ENCODE results near the gene LRTM1. TPM values are rescaled to one million over a fixed set of nuclear protein-coding genes. Genes with fewer than 3 reads are reported as not detected.

The LRTM1 gene
- total RNA-seq, 1 experiment from 2014 or later = not detected

GRCh38 chr3:54888873-54889272 is 39.0 kb downstream of the LRTM1 start:
- no peak overlapping the region for H2AK5ac ChIP-seq (ENCODE audit: insufficient read length, low read length)
- no peak overlapping the region for H3T11ph ChIP-seq (ENCODE audit: low read length)
- Mint-ChIP-seq H3K36me3 (ENCODE audit: insufficient read depth in 1 of 3, low read depth in 3 of 3) (peaks cover 0 to 12% (median 10%) of the 10 kb centered on the region in 3 experiments; a peak in 4 of 7 replicates), H3K4me1 (peaks cover 23% of the 10 kb centered on the region in 2 experiments), H3K27ac (no peak overlapping the region), H3K27me3 (ENCODE audit: low read depth) (no peaks in the 10 kb centered on the region), H3K9me3 (no peaks in the 10 kb centered on the region; a peak in 1 of 5 replicates), H3K4me3 (no peak overlapping the region)
- no peak overlapping the region for H3K4ac ChIP-seq (ENCODE audit: low read depth, low read length)
- H3K9ac ChIP-seq (ENCODE audit: extremely low read depth, insufficient read length, low read length) = no peak overlapping the region
- no peak overlapping the region for H3K27ac ChIP-seq (ENCODE audit: insufficient read length, low read depth, low read length)
- H3K79me1 ChIP-seq (ENCODE audit: insufficient read depth, low read depth, low read length, poor library complexity, severe bottlenecking) = no peaks in the 10 kb centered on the region
- H3K79me2 ChIP-seq (ENCODE audit: insufficient read depth, low read length) = no peaks in the 10 kb centered on the region
- no peaks in the 10 kb centered on the region; the same call in 1 of the 2 replicates for H3K4me1 ChIP-seq (ENCODE audit: insufficient read depth, low read length)
- H2BK5ac ChIP-seq (ENCODE audit: insufficient read length, low read length) = no peak overlapping the region
- no peaks in the 10 kb centered on the region for H4K20me1 ChIP-seq (ENCODE audit: control insufficient read depth, insufficient read depth, insufficient read length)
- no peak overlapping the region for H2BK120ac ChIP-seq (ENCODE audit: low read depth, low read length, poor library complexity, severe bottlenecking)
- H3K4me2 ChIP-seq (ENCODE audit: insufficient read depth, insufficient read length, low read length) = no peak overlapping the region
- no peak overlapping the region for H2BK15ac ChIP-seq (ENCODE audit: low read depth, low read length)
- WGBS (ENCODE audit: extremely low coverage, insufficient read length, low lambda C conversion rate) = no CpG with 5 or more reads among the region's 1 CpG
- no peak overlapping the region for H2AFZ ChIP-seq (ENCODE audit: low read length)
- no peak overlapping the region for H2BK12ac ChIP-seq (ENCODE audit: insufficient read length, low read depth, low read length)
- H3K27me3 ChIP-seq (ENCODE audit: insufficient read depth, low read length) = no peaks in the 10 kb centered on the region
- no peaks in the 10 kb centered on the region for H3K23me2 ChIP-seq (ENCODE audit: insufficient read length, low read depth, low read length, poor library complexity, severe bottlenecking)
- H3K18ac ChIP-seq (ENCODE audit: insufficient read length, low read depth, low read length) = no peak overlapping the region
- no peaks in the 10 kb centered on the region for H3K9me3 ChIP-seq (ENCODE audit: control insufficient read depth, low read depth, low read length)
- no peak for DNase-seq
- no peak overlapping the region for H3K23ac ChIP-seq (ENCODE audit: insufficient read length, low read depth, low read length)
- no peak overlapping the region for H4K5ac ChIP-seq (ENCODE audit: insufficient read length, low read depth, low read length)
- H3K56ac ChIP-seq (ENCODE audit: insufficient read length, low read depth, low read length) = no peak overlapping the region
- no peak for TF ChIP-seq CTCF (conservative IDR thresholded peaks at IDR 0.05)
- no peak overlapping the region for H2BK20ac ChIP-seq (ENCODE audit: low read depth, low read length, poor library complexity, severe bottlenecking)
- no peak overlapping the region for H4K8ac ChIP-seq (replicated peaks; ENCODE audit: insufficient read length, low read depth, low read length)
- H3K14ac ChIP-seq (ENCODE audit: insufficient read depth, low read length) = no peak overlapping the region
- no peak overlapping the region for H4K91ac ChIP-seq (ENCODE audit: insufficient read length, low read depth, low read length)

Measured in H9 (cell line).